Stimulated activated CD8-positive, alpha-beta memory T cell treated with anti-CD3 and anti-CD28 coated beads, Interleukin-2, amount 100 ng/mL, for 1 hour (primary cell): ENCODE results near the gene PACSIN1.

Experiments
- DNase-seq, 2 donors: peaks; one replicate each; pipeline ENCODE4 v3.0.0-alpha.2; 2020; ENCODE audit warnings: low read depth in 2 of 2

PACSIN1 gene

GRCh38 chr6:34581561-34581920 lies 115.7 kb downstream of the PACSIN1 start:
- no peak for DNase-seq

DNA sequence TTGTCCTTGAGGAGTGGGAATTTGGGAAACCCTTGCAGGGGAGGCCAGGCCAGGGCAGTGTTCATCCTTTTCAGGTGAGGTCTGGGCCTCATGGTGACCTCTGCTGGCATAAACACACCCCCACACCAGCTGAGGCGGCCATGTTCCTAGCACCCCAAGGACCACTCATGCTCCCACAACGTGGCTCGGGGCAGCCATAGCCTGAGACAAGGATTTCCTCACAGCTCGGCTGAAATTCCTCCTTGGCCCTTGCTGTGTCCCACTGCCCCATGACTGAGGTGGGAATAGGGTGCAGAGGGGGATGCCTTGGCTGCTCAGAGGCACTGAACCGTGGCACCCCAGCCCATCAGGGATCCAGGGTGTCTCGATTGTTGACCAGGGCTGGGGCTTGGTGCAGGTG lies 117.6 kb downstream of the PACSIN1 start:
- no peak for DNase-seq

GRCh38 chr6:34583861-34584604 lies 118.2 kb downstream of the PACSIN1 start:
- no peak for DNase-seq

- no peak for DNase-seq
These were observed 118.8 kb downstream of the PACSIN1 start for GRCh38 chr6:34584694-34585093.
